H1 (cell line): ENCODE data around the gene ECPAS. TPM values are rescaled to one million over a fixed set of nuclear protein-coding genes. Genes with fewer than 3 reads are reported as not detected.

Experiments
- CEBPB ChIP-seq: IDR thresholded peaks from 2 replicates; pipeline ENCODE4 v1.6.1; 2012; ENCODE audit warnings: low read depth, low read length
- CHD1 ChIP-seq: IDR thresholded peaks from 2 replicates; pipeline ENCODE4 v1.6.1; 2012; ENCODE audit warnings: low read depth, low read length, improper control_type of control experiment
- CREB1 ChIP-seq: IDR thresholded peaks from 2 replicates; pipeline ENCODE4 v1.6.1; 2012; ENCODE audit warnings: inconsistent platforms
- SIRT6 ChIP-seq: IDR thresholded peaks from one replicate; pipeline ENCODE4 v1.7.1; 2012; ENCODE audit warnings: low read length, inconsistent platforms
- SP1 ChIP-seq: IDR thresholded peaks from 2 replicates; pipeline ENCODE4 v1.6.1; 2011; ENCODE audit warnings: low read depth, low read length
- ZNF274 ChIP-seq: IDR thresholded peaks from 2 replicates; pipeline ENCODE4 v1.7.0; 2012; ENCODE audit warnings: low read length, borderline replicate concordance; ENCODE audit errors: extremely low read depth
- polyA plus RNA-seq, 7 experiments: library from polyadenylated mRNA; depleted of rRNA in 3 of 7; stranded (reverse) in 5 of 7; unstranded in 2 of 7; fragments of >200 nt in 5 of 7; fragments of 200-250 nt in 2 of 7; gene quantifications; 1 replicate in 5 of 7; 2 replicates in 1 of 7; 4 replicates in 1 of 7; pipeline versions ENCODE4 v1.2.1 to v1.2.3, GENCODE V29; 2011 to 2013; ENCODE audit warnings: missing spikeins in 2 of 7, mixed read lengths in 2 of 7
- total RNA-seq: library from RNA; stranded (reverse); fragmentation: NEBNext Ultra II Directional; extraction: Animal tissue kit (Norgen Biotek cat#: 25700); gene quantifications from 2 replicates; pipeline ENCODE4 v1.2.1, GENCODE V29; 2021

The ECPAS gene
- total and polyA plus RNA-seq, 2 of the 8 experiments (the other 6 are each of a cell fraction or from before 2014, with no cell fraction given), result 20.9 to 131 TPM

DNA sequence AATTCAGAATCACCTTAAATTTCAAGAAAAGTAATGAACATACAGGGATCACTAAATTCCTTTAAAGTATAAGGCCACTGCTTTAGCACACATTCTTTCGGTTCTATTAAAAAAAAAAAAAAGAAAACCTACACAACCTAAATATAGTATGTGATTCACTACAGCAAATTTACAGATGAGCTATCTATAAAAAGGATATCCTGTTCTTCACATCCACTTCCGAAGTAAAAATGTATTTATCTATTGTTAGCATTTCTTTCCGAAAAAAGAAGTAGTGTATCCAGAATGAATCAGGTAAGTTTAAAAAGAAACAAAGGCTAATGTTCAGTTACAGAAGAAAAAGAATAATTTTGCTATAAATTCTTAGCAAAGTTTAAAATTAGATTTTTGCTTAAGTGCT, 70.2 kb downstream of the ECPAS start (continued):
- TF ChIP-seq CREB1 (no peak), SIRT6 (no peak), SP1 (no peak), CHD1 (no peak), CEBPB (no peak), ZNF274 (no peak)
